NCI-H748 (cell line): ENCODE data around the gene TAOK3.
"Not testable (repeated sequence)": the region's sequence is repeated elsewhere in the genome, so short reads cannot be mapped to it uniquely, and the experiment has no call there.

Experiments used
- DNase-seq: peaks from one replicate; lab custom pipeline; 2025; ENCODE audit not compliant: unreplicated experiment; lab: John Stamatoyannopoulos, UW

Gene TAOK3

DNA sequence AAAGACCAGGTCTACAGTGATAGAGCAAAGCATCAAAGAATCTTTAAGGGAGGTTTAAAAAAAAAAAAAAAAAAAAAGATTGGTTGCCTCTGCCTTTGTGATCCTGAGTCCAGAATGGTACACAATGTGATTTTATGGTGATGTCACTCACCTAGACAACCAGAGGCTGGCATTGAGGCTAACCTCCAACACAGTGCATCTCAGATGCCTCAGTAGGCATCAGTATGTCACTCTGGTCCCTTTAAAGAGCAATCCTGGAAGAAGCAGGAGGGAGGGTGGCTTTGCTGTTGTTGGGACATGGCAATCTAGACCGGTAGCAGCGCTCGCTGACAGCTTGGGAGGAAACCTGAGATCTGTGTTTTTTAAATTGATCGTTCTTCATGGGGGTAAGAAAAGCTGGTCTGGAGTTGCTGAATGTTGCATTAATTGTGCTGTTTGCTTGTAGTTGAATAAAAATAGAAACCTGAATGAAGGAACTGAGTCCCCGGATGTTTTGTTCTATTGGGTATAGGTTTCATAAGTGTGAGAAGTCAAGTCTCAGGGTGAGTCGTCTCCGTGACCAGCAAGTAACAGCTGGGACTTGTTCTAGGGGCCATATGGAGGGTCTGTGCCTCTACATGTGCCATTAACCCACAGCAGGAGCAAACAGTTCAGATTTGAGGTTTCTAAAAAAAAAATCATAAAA is 227.5 kb downstream of the TAOK3 start:
- no peak for DNase-seq

DNA sequence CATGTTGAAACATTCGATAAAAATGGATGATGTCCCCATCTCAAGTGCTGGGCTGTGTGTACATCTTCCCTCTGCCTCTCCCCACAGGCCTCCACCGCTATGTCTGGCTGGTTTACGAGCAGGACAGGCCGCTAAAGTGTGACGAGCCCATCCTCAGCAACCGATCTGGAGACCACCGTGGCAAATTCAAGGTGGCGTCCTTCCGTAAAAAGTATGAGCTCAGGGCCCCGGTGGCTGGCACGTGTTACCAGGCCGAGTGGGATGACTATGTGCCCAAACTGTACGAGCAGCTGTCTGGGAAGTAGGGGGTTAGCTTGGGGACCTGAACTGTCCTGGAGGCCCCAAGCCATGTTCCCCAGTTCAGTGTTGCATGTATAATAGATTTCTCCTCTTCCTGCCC is 228.2 kb downstream of the TAOK3 start:
- no peak for DNase-seq

DNA sequence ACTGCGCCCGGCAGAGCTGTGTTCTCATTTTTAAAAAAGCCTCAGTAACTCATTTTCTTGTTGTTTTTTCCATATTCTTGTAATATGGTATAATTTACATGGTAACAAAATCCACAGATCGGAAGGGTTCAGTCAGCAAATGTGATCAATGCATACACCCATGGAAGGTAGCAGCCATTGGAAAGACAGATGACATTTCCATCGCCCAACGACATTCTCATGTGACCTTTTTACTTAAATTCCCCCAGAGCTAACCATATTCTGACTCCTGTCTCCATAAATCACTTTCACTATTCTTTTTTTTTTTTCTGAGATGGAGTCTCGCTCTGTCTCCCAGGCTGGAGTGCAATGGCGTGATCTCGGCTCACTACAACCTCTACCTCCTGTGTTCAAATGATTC is 231.9 kb downstream of the TAOK3 start:
- no peak for DNase-seq

- no peak for DNase-seq
Measured at GRCh38 chr12:118137148-118137678, 235.5 kb downstream of the TAOK3 start.

DNA sequence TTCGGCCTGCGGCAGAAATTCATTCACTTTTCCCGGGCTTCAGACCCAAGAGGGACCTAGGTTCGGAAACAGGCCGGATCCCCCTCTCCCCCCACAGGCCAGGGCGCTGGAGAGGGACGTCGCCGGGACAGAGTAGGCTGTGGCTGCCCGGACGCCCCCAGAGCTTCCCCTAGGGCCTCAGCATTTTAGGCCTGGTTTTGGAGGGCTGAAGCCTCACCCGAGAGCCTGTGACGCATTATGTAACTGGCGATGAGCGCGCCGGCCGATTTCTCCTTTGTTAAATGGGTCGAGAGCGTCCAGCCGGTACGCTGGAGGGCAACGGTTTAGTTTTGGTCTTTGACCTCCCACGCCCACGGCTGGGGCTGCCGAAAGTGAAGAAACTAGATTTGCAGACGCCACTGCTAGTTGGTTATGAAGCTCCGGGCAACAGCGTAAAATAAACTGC is 236.1 kb downstream of the TAOK3 start:
- DNase-seq, result peak; percentile 33

- DNase-seq, result peak; percentile 93
Measured at GRCh38 chr12:118135788-118136558, 236.7 kb downstream of the TAOK3 start, which contains the start of gene PEBP1. PEBP1 (plus strand) TSS chr12:118136124; CDS start chr12:118136210, 86 bp downstream.

DNA sequence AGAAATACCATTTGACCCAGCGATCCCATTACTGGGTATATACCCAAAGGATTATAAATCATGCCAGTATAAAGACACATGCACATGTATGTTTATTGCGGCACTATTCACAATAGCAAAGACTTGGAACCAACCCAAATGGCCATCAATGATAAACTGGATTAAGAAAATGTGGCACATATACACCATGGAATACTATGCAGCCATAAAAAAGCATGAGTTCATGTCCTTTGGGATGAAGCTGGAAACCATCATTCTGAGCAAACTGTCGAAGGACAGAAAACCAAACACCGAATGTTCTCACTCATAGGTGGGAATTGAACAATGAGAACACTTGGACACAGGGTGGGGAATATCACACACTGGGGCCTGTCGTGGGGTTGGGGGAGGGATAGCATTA is 243.3 kb downstream of the TAOK3 start:
- DNase-seq, result not testable (repeated sequence)

DNA sequence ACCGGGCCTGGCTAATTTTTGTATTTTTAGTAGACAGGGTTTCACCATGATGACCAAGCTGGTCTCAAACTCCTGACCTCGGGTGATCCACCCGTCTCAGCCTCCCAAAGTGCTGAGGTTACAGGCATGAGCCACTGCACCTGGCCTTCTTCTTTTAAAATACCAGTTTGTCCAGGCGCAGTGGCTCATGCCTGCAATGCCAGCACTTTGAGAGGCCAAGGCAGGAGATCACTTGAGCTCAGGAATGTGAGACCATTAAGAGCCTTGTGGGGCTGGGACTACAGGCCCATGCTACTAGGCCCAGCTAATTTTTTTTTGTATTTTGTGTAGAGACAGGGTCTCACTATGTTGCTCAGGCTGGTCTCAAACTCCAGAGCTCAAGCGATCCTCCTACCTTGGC is 244.8 kb downstream of the TAOK3 start:
- DNase-seq, result no peak

- no peak for DNase-seq
Measured at GRCh38 chr12:118126119-118126757, 246.5 kb downstream of the TAOK3 start.

DNA sequence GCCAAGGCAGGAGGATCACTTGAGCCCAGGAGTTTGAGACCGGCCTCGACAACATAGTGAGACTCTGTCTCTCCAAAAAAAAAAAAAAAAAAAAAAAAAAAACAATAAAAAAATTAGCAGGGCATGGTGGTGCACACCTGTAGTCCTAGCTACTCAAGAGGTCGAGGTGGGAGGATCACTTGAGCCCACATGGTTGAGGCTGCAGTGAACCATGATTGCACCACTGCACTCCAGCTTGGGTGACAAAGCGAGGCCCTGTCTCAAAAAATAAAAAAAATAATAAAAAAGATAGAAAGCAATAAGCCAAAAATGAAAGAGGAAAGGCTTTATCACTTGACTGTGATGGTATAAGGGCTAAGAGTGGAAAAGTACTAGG is 247.0 kb downstream of the TAOK3 start:
- DNase-seq, result no peak

- no peak for DNase-seq
Measured at GRCh38 chr12:118124333-118124874, 248.3 kb downstream of the TAOK3 start.

DNA sequence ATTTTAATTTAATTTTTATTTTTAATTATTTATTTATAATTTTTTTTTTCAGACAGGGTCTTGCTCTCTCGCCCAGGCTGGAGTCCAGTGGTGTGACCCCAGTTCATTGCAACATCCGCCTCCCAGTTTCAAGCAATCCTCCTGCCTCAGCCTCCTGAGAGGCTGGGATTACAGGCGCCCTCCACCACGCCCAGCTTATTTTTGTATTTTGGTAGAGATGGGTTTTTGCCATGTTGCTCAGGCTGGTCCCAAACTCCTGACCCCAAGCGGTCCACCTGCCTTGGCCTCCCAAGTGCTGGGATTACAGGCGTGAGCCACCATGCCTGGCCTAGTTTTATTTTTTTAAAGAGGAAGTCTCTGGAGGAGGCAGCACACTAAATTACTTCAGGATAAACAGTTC is 250.4 kb downstream of the TAOK3 start:
- DNase-seq, result no peak

GRCh38 chr12:118120579-118121363 is 251.9 kb downstream of the TAOK3 start:
- DNase-seq, result peak; percentile 73

DNA sequence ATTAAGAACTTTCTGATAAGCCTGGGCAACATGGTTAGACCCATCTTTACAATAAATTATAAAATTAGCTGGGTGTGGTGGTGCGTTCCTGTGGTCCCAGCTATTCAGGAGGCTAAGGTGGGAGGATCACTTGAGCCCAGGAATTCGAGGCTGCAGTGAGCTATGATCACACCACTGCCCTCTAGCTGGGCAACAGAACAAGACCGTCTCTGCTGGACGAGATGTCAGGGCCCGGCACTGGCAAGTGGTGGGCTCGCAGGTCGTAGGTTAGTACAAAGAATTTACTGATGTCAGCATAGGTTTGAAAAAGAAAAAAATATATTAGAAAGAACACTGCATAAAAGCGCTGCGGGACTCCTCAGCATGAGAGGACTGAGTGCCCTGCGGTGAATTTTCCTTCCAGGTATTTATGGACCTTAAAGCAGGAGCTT is 253.2 kb downstream of the TAOK3 start:
- no peak for DNase-seq

- DNase-seq, result no peak
Measured at GRCh38 chr12:118109088-118109487, 263.6 kb downstream of the TAOK3 start.

- DNase-seq, result no peak
Measured at GRCh38 chr12:118107694-118108093, 265.0 kb downstream of the TAOK3 start.

GRCh38 chr12:118107011-118107410 is 265.7 kb downstream of the TAOK3 start:
- no peak for DNase-seq

GRCh38 chr12:118103601-118104382 is 268.9 kb downstream of the TAOK3 start, which contains the start of gene VSIG10:
VSIG10 (minus strand) TSS chr12:118104011; CDS start chr12:118103671, 340 bp downstream.
- peak; percentile 77 for DNase-seq

DNA sequence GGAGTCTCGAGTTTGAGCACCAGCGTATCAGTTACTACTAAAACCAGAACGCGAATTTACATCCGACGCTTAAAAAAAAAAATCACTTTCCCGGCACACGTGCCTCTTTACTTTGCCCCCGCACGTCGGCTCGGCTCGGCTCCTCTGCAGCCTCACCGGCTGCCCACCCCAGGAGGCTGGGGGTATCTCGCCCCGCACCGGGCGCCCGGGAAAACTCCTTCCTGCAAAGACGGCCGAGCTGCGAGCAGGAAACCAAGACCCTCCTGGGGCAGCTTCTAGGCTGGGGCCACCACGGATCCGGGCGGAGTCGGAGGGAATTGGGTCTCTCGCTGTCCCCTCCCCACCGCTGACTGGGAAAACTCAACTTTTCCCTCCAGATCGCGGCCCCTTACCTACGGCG is 269.5 kb downstream of the TAOK3 start:
- DNase-seq, result peak; percentile 67

DNA sequence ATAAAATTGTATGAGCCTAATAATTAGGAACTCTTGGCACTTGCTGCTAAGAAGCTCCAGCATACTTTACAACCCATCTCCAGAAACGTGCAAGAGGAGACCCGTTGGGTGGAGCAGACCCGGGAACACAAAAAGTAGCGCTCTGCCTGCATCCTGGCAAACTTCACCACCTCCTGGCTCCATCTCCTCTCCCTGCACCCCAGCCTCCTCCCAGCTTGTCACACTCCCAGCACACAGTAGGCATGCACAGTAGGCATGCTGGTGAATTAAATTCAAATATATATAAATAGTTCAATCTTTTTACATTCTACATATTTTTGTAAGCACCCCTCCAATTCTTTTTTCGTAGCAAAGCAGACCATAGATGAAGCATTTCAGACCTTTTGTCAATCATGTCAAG is 270.1 kb downstream of the TAOK3 start:
- no peak for DNase-seq
